SK-N-SH treated with all-trans-retinoic acid at 6 μM for 48 hours (cell line): Measurements from ENCODE around the gene NAP1L4.

Source experiments
- ATAC-seq: fragments of 200-7000 bp; cut with Tn5 transposase; 3 replicates; pipeline ENCODE4 v1.9.1; 2020; ENCODE audit warnings: mild to moderate bottlenecking, moderate library complexity
- ARNTL ChIP-seq: fragments of 450-650 bp; formaldehyde crosslinking; IDR thresholded peaks from 2 replicates; pipeline ENCODE4 v1.5.0; 2020; ENCODE audit warnings: low read depth, mild to moderate bottlenecking, moderate library complexity, borderline replicate concordance
- BACH2 ChIP-seq: fragments of 250-450 bp; sonication (Bioruptor Pico); IDR thresholded peaks from 2 replicates; pipeline ENCODE4 v1.9.0; 2021; ENCODE audit warnings: mild to moderate bottlenecking, borderline replicate concordance
- CSDC2 ChIP-seq: fragments of 250-450 bp; sonication (Bioruptor Pico); IDR thresholded peaks from 2 replicates; pipeline ENCODE4 v1.5.0; 2020; ENCODE audit warnings: mild to moderate bottlenecking, moderate library complexity
- ESRRG ChIP-seq: fragments of 250-450 bp; sonication (Bioruptor Pico); IDR thresholded peaks from 2 replicates; pipeline ENCODE4 v1.6.1; 2021; ENCODE audit warnings: mild to moderate bottlenecking
- GLIS3 ChIP-seq: fragments of 250-450 bp; sonication (Bioruptor Pico); IDR thresholded peaks from 2 replicates; pipeline ENCODE4 v1.5.0; 2020; ENCODE audit warnings: mild to moderate bottlenecking, moderate library complexity
- ISL1 ChIP-seq: fragments of 250-450 bp; sonication (Bioruptor Pico); IDR thresholded peaks from 2 replicates; pipeline ENCODE4 v2.1.2; 2022; ENCODE audit warnings: mild to moderate bottlenecking, moderate library complexity
- OSR1 ChIP-seq: fragments of 250-450 bp; sonication (Bioruptor Pico); IDR thresholded peaks from 2 replicates; pipeline ENCODE4 v1.8.0; 2022; ENCODE audit warnings: moderate library complexity, mild to moderate bottlenecking, inconsistent platforms
- PPARA ChIP-seq: fragments of 250-450 bp; sonication (Bioruptor Pico); IDR thresholded peaks from 2 replicates; pipeline ENCODE4 v1.5.0; 2020; ENCODE audit warnings: mild to moderate bottlenecking, borderline replicate concordance
- RARB ChIP-seq: fragments of 250-450 bp; sonication (Bioruptor Pico); IDR thresholded peaks from 2 replicates; pipeline ENCODE4 v1.8.0; 2021; ENCODE audit warnings: mild to moderate bottlenecking, moderate library complexity
- SNAI2 ChIP-seq: fragments of 250-450 bp; sonication (Bioruptor Pico); IDR thresholded peaks from 2 replicates; pipeline ENCODE4 v1.5.0; 2020; ENCODE audit warnings: mild to moderate bottlenecking, moderate library complexity
- TCF4 ChIP-seq: fragments of 250-450 bp; sonication (Bioruptor Pico); IDR thresholded peaks from 2 replicates; pipeline ENCODE4 v1.8.0; 2021; ENCODE audit warnings: mild to moderate bottlenecking, moderate library complexity, borderline replicate concordance
- TOX ChIP-seq: fragments of 250-450 bp; sonication (Bioruptor Pico); IDR thresholded peaks from 2 replicates; pipeline ENCODE4 v1.8.0; 2021; ENCODE audit warnings: mild to moderate bottlenecking, moderate library complexity, borderline replicate concordance
- ZC3H10 ChIP-seq: fragments of 250-450 bp; sonication (Bioruptor Pico); IDR thresholded peaks from 2 replicates; pipeline ENCODE4 v1.5.1; 2021; ENCODE audit warnings: mild to moderate bottlenecking, moderate library complexity
- ZFP3 ChIP-seq: fragments of 250-450 bp; sonication (Bioruptor Pico); IDR thresholded peaks from 2 replicates; pipeline ENCODE4 v1.5.0; 2020; ENCODE audit warnings: mild to moderate bottlenecking, moderate library complexity
- ZFP30 ChIP-seq: fragments of 450-650 bp; formaldehyde crosslinking; IDR thresholded peaks from 2 replicates; pipeline ENCODE4 v1.5.0; 2022; ENCODE audit warnings: mild to moderate bottlenecking, moderate library complexity
- ZNF565 ChIP-seq: fragments of 450-650 bp; formaldehyde crosslinking; conservative IDR thresholded peaks from 2 replicates; pipeline ENCODE4 v1.5.0; 2020; ENCODE audit warnings: low read depth, mild to moderate bottlenecking, moderate library complexity
- ZNF70 ChIP-seq: fragments of 450-650 bp; formaldehyde crosslinking; IDR thresholded peaks from 2 replicates; pipeline ENCODE4 v1.5.0; 2020; ENCODE audit warnings: mild to moderate bottlenecking, moderate library complexity
- ZNF8 ChIP-seq: fragments of 450-650 bp; formaldehyde crosslinking; IDR thresholded peaks from 2 replicates; pipeline ENCODE4 v1.5.0; 2020; ENCODE audit warnings: mild to moderate bottlenecking, moderate library complexity
- TF ChIP-seq, protein P1 (sequence below): fragments of 250-450 bp; sonication (Bioruptor Pico); IDR thresholded peaks from 2 replicates; pipeline ENCODE4 v1.8.0; 2021; ENCODE audit warnings: low read depth, mild to moderate bottlenecking, moderate library complexity, borderline replicate concordance
- TF ChIP-seq, protein P2 (sequence below): fragments of 250-450 bp; sonication (Bioruptor Pico); IDR thresholded peaks from 2 replicates; pipeline ENCODE4 v1.8.0; 2020; ENCODE audit warnings: mild to moderate bottlenecking, moderate library complexity, borderline replicate concordance
- TF ChIP-seq, protein P3 (sequence below): fragments of 250-450 bp; sonication (Bioruptor Pico); IDR thresholded peaks from 2 replicates; pipeline ENCODE4 v1.5.0; 2020; ENCODE audit warnings: mild to moderate bottlenecking, moderate library complexity
- TF ChIP-seq, protein P4 (sequence below): fragments of 250-450 bp; sonication (Bioruptor Pico); IDR thresholded peaks from 2 replicates; pipeline ENCODE4 v1.5.1; 2021; ENCODE audit warnings: mild to moderate bottlenecking, moderate library complexity
- TF ChIP-seq, protein P5 (sequence below): fragments of 250-450 bp; sonication (Bioruptor Pico); IDR thresholded peaks from 2 replicates; pipeline ENCODE4 v1.5.1; 2020; ENCODE audit warnings: low read depth, mild to moderate bottlenecking, moderate library complexity

NAP1L4 gene

DNA sequence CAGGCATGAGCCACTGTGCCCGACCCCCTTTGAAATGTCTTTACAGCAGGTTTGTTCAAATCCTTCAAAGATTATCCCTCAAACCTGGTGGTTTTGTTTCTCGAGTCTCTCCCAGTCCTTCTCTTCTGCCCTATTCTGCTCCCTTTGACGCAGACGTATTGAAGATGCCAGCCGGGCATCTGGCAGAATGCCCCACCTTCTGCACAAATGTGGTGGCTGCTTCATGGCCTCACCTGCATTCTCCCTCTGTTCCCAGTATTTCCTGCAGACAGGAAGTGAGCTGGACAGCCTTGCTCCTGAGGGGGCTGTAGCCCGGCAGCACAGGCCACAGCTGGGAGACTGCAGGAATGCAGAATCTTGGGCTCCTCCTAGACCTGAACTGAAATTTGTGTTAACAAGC lies 4.8 kb upstream of the NAP1L4 start:
- TF ChIP-seq OSR1 = no peak
- no peak for TF ChIP-seq ESRRG (CRISPR knock-in tag)
- TF ChIP-seq, protein P1, sequence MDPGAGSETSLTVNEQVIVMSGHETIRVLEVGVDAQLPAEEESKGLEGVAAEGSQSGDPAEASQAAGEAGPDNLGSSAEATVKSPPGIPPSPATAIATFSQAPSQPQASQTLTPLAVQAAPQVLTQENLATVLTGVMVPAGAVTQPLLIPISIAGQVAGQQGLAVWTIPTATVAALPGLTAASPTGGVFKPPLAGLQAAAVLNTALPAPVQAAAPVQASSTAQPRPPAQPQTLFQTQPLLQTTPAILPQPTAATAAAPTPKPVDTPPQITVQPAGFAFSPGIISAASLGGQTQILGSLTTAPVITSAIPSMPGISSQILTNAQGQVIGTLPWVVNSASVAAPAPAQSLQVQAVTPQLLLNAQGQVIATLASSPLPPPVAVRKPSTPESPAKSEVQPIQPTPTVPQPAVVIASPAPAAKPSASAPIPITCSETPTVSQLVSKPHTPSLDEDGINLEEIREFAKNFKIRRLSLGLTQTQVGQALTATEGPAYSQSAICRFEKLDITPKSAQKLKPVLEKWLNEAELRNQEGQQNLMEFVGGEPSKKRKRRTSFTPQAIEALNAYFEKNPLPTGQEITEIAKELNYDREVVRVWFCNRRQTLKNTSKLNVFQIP (CRISPR knock-in tag) = no peak
- no peak for TF ChIP-seq ZFP30 (CRISPR knock-in tag)
- no peak for TF ChIP-seq ISL1 (CRISPR knock-in tag)
- ATAC-seq = no peak

DNA sequence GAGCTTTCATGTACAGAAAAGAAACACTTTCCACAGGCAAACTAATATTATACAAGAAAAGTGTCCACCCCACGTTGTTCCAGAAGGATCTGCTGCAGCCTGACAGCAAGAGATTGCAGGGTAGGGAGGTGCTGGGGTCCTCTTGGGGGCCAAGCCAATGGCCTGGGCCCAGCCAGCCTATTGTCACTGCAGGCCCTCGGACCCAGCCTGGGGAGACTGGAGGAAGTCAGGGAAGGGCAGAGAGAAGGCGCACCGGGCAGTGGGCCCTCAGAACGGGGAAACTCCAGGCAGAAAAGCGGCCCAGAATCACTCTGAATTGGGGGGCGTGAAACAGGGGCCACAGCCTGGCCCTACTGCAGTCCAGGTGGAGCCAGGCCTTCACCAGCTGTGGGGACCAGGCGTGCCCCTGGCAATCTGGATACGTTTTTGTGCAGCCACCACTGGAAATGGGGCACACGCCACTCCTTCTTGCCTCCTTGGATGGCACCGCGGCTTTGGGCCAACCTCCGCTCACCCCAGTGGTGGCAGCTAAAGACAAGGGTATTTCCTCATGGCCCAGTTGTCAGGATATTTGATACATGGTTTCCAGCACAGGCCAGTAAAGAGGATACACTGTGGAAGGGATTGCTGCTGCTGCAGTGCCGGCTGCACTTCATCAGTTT lies 3.9 kb upstream of the NAP1L4 start:
- no peak for ATAC-seq
- TF ChIP-seq PPARA (CRISPR knock-in tag) = no peak
- TF ChIP-seq, all 23 proteins: peak for 0

DNA sequence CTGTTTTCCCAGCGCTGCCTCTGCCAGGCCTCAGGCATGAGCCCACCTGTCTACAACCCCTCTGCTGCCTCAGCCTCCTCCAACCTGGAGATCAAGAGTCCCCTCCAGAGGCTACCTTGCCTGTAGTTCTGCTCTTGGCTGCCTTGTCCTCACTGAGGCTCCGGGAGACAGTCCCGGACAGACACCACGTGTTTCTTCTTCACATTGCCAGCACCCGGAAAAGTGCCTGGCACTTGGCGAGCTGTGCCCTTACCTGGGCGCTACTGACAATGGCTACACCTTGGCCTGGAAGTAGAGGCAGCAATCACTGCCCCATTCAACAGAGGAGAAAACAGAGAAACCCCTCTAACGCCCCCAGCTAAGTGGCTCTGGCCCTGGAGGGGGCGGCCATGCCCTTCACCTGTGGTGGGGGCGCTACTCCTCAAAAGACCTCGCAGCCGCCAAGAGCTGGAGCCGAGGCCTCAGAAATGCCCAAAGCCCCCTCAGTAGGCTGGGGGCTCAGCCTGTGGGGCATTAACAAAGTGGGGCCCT lies 3.0 kb upstream of the NAP1L4 start:
- TF ChIP-seq SNAI2 (CRISPR knock-in tag) (no peak), GLIS3 (CRISPR knock-in tag) (no peak), BACH2 (CRISPR knock-in tag) (no peak), ARNTL (no peak), ZNF8 (CRISPR knock-in tag) (no peak), OSR1 (no peak), RARB (no peak)
- TF ChIP-seq, protein P2, sequence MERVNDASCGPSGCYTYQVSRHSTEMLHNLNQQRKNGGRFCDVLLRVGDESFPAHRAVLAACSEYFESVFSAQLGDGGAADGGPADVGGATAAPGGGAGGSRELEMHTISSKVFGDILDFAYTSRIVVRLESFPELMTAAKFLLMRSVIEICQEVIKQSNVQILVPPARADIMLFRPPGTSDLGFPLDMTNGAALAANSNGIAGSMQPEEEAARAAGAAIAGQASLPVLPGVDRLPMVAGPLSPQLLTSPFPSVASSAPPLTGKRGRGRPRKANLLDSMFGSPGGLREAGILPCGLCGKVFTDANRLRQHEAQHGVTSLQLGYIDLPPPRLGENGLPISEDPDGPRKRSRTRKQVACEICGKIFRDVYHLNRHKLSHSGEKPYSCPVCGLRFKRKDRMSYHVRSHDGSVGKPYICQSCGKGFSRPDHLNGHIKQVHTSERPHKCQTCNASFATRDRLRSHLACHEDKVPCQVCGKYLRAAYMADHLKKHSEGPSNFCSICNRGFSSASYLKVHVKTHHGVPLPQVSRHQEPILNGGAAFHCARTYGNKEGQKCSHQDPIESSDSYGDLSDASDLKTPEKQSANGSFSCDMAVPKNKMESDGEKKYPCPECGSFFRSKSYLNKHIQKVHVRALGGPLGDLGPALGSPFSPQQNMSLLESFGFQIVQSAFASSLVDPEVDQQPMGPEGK = no peak
- no peak for ATAC-seq

DNA sequence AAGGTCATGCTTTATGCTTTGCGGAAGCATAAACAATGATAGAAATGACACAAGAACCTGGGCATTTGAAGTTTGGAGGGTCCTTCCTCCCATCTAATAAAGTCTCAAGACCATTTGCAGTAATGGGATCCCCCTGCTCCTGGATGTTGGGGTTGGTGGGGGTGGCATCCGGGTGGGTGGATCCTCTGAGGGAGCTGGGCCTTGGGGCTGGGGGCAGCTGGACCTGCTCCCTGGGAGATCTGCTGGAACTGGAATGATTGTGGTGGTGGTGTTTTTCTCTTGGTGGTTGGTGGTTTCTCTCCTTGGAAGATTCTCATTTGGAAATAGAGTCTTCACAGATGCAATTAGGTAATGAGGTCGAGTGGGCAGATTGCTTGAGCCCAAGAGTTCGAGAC lies 2.2 kb upstream of the NAP1L4 start:
- no peak for ATAC-seq
- TF ChIP-seq TOX (CRISPR knock-in tag) (no peak), ZNF565 (CRISPR knock-in tag) (no peak), BACH2 (CRISPR knock-in tag) (no peak), CSDC2 (no peak), ZFP3 (no peak), ESRRG (CRISPR knock-in tag) (no peak), GLIS3 (CRISPR knock-in tag) (no peak), ZFP30 (CRISPR knock-in tag) (no peak), ZC3H10 (no peak), ZNF70 (CRISPR knock-in tag) (no peak), TCF4 (CRISPR knock-in tag) (no peak), RARB (no peak), PPARA (CRISPR knock-in tag) (no peak)
- TF ChIP-seq, protein P3, sequence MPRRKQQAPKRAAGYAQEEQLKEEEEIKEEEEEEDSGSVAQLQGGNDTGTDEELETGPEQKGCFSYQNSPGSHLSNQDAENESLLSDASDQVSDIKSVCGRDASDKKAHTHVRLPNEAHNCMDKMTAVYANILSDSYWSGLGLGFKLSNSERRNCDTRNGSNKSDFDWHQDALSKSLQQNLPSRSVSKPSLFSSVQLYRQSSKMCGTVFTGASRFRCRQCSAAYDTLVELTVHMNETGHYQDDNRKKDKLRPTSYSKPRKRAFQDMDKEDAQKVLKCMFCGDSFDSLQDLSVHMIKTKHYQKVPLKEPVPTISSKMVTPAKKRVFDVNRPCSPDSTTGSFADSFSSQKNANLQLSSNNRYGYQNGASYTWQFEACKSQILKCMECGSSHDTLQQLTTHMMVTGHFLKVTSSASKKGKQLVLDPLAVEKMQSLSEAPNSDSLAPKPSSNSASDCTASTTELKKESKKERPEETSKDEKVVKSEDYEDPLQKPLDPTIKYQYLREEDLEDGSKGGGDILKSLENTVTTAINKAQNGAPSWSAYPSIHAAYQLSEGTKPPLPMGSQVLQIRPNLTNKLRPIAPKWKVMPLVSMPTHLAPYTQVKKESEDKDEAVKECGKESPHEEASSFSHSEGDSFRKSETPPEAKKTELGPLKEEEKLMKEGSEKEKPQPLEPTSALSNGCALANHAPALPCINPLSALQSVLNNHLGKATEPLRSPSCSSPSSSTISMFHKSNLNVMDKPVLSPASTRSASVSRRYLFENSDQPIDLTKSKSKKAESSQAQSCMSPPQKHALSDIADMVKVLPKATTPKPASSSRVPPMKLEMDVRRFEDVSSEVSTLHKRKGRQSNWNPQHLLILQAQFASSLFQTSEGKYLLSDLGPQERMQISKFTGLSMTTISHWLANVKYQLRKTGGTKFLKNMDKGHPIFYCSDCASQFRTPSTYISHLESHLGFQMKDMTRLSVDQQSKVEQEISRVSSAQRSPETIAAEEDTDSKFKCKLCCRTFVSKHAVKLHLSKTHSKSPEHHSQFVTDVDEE (CRISPR knock-in tag) = no peak
- TF ChIP-seq, protein P4, sequence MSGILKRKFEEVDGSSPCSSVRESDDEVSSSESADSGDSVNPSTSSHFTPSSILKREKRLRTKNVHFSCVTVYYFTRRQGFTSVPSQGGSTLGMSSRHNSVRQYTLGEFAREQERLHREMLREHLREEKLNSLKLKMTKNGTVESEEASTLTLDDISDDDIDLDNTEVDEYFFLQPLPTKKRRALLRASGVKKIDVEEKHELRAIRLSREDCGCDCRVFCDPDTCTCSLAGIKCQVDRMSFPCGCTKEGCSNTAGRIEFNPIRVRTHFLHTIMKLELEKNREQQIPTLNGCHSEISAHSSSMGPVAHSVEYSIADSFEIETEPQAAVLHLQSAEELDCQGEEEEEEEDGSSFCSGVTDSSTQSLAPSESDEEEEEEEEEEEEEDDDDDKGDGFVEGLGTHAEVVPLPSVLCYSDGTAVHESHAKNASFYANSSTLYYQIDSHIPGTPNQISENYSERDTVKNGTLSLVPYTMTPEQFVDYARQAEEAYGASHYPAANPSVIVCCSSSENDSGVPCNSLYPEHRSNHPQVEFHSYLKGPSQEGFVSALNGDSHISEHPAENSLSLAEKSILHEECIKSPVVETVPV = no peak
- TF ChIP-seq, protein P5, sequence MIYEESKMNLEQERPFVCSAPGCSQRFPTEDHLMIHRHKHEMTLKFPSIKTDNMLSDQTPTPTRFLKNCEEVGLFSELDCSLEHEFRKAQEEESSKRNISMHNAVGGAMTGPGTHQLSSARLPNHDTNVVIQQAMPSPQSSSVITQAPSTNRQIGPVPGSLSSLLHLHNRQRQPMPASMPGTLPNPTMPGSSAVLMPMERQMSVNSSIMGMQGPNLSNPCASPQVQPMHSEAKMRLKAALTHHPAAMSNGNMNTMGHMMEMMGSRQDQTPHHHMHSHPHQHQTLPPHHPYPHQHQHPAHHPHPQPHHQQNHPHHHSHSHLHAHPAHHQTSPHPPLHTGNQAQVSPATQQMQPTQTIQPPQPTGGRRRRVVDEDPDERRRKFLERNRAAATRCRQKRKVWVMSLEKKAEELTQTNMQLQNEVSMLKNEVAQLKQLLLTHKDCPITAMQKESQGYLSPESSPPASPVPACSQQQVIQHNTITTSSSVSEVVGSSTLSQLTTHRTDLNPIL (CRISPR knock-in tag) = no peak
- TF ChIP-seq, protein P2 = no peak
- TF ChIP-seq, protein P1 (CRISPR knock-in tag) = no peak
- TF ChIP-seq, all 23 proteins: peak for 0
